Astrocyte of the spinal cord (primary cell): ENCODE results near the gene LTO1.

Experiments
- DNase-seq: peaks from one replicate; pipeline ENCODE4 v3.0.0; 2011; ENCODE audit warnings: low read depth, low spot score
- H3K4me3 ChIP-seq: 2 replicates; pipeline ENCODE4 v1.5.1; 2011; ENCODE audit warnings: low read depth, mild to moderate bottlenecking, low read length, moderate library complexity
- in situ Hi-C: cut with HindIII; loops from 2 replicates; pipeline ENCODE4 v1.10.0; 2017; ENCODE audit warnings: low sequenced_read_pairs
- TF ChIP-seq, protein P1 (sequence below): IDR thresholded peaks from 2 replicates; pipeline ENCODE4 v1.5.1; 2012; ENCODE audit warnings: low read depth, mild to moderate bottlenecking, low read length, inconsistent platforms

Gene LTO1

GRCh38 chr11:69667619-69668604, 7.2 kb downstream of the LTO1 start:
- TF ChIP-seq, protein P1, sequence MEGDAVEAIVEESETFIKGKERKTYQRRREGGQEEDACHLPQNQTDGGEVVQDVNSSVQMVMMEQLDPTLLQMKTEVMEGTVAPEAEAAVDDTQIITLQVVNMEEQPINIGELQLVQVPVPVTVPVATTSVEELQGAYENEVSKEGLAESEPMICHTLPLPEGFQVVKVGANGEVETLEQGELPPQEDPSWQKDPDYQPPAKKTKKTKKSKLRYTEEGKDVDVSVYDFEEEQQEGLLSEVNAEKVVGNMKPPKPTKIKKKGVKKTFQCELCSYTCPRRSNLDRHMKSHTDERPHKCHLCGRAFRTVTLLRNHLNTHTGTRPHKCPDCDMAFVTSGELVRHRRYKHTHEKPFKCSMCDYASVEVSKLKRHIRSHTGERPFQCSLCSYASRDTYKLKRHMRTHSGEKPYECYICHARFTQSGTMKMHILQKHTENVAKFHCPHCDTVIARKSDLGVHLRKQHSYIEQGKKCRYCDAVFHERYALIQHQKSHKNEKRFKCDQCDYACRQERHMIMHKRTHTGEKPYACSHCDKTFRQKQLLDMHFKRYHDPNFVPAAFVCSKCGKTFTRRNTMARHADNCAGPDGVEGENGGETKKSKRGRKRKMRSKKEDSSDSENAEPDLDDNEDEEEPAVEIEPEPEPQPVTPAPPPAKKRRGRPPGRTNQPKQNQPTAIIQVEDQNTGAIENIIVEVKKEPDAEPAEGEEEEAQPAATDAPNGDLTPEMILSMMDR: no peak
- no peak for DNase-seq
- in situ Hi-C loops: loop anchor here (25.0 kb wide), 1 partner anchor 556 kb away; no protein-coding TSS in a partner anchor

GRCh38 chr11:69666752-69667536, 8.2 kb downstream of the LTO1 start:
- no peak for DNase-seq
- H3K4me3 ChIP-seq: no peak overlapping the region
- in situ Hi-C loops: loop anchor here (25.0 kb wide), 1 partner anchor 555 kb away; no protein-coding TSS in a partner anchor
- TF ChIP-seq, protein P1: no peak

More at GRCh38 chr11:69667619-69668604, 7.2 kb downstream of the LTO1 start:
- no peak overlapping the region for H3K4me3 ChIP-seq

GRCh38 chr11:69666261-69666660, 8.9 kb downstream of the LTO1 start:
- DNase-seq: no peak
- in situ Hi-C loops: loop anchor here (25.0 kb wide), 1 partner anchor 554 kb away; no protein-coding TSS in a partner anchor
- TF ChIP-seq, protein P1: no peak

GRCh38 chr11:69665669-69666068, 9.5 kb downstream of the LTO1 start:
- TF ChIP-seq, protein P1: no peak
- no peak for DNase-seq
- in situ Hi-C loops: loop anchor here (25.0 kb wide), 1 partner anchor 553 kb away; no protein-coding TSS in a partner anchor
- H3K4me3 ChIP-seq: no peak overlapping the region

More at GRCh38 chr11:69666261-69666660, 8.9 kb downstream of the LTO1 start:
- H3K4me3 ChIP-seq: no peak overlapping the region

DNA sequence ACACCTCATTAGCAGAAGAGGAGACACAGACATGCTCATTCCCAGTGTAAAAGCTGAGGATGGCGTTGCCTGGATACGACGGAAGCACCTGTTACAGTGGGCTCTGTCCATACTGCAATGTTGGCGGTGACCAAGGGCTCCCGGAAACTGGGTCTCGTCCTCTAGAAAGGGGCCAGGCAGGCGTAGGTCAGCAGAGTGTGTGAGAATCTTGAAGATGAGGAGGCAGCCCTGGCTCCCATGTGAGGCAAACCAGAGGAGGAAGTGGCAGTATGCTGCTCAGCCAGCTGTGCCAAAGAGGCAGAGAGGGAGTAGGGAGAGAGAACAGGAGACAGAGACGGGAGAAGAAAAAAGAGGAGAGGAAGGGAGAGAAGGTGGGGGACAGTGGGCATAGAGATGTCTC, 10.3 kb downstream of the LTO1 start:
- no peak overlapping the region for H3K4me3 ChIP-seq
- DNase-seq: no peak
- in situ Hi-C loops: loop anchor here (25.0 kb wide), 1 partner anchor 553 kb away; no protein-coding TSS in a partner anchor
- TF ChIP-seq, protein P1: no peak

DNA sequence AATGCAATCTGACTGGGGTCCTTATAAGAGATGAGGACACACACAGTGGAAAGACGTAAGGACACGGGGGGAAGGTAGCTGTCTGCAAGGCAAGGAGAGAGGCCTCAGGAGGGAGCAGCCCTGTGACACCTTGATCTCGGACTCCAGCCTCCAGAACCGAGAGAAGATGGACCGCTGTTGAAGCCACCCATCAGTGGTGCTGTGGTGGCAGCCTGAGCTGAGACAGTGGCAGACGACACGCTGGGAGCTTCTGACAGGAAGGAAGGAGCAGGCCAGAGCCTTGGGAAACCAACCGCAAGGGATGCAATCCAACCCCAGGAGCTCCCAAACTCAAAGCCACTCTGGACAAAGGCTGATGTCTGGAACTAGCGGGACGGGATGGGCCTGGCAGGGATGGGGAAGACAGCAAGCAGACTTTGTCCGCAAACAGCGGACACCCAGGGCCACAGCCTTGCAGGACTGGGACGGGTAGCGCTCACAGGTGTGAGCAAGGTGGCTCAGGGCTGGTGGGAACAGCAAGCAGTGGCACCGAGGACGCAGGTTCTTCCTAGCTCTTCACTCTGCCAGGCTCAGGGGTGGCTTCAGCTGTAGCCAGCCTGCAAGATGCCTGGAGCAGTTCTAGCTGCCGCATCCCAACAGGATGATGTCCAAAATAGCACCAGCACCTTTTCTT, 10.9 kb downstream of the LTO1 start:
- in situ Hi-C loops: loop anchor here (25.0 kb wide), 1 partner anchor 552 kb away; no protein-coding TSS in a partner anchor
- no peak for DNase-seq
- TF ChIP-seq, protein P1: no peak
- H3K4me3 ChIP-seq: no peak overlapping the region
